ENCODE results near the gene MAMDC2.

The MAMDC2 gene, protein sequence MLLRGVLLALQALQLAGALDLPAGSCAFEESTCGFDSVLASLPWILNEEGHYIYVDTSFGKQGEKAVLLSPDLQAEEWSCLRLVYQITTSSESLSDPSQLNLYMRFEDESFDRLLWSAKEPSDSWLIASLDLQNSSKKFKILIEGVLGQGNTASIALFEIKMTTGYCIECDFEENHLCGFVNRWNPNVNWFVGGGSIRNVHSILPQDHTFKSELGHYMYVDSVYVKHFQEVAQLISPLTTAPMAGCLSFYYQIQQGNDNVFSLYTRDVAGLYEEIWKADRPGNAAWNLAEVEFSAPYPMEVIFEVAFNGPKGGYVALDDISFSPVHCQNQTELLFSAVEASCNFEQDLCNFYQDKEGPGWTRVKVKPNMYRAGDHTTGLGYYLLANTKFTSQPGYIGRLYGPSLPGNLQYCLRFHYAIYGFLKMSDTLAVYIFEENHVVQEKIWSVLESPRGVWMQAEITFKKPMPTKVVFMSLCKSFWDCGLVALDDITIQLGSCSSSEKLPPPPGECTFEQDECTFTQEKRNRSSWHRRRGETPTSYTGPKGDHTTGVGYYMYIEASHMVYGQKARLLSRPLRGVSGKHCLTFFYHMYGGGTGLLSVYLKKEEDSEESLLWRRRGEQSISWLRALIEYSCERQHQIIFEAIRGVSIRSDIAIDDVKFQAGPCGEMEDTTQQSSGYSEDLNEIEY

DNA sequence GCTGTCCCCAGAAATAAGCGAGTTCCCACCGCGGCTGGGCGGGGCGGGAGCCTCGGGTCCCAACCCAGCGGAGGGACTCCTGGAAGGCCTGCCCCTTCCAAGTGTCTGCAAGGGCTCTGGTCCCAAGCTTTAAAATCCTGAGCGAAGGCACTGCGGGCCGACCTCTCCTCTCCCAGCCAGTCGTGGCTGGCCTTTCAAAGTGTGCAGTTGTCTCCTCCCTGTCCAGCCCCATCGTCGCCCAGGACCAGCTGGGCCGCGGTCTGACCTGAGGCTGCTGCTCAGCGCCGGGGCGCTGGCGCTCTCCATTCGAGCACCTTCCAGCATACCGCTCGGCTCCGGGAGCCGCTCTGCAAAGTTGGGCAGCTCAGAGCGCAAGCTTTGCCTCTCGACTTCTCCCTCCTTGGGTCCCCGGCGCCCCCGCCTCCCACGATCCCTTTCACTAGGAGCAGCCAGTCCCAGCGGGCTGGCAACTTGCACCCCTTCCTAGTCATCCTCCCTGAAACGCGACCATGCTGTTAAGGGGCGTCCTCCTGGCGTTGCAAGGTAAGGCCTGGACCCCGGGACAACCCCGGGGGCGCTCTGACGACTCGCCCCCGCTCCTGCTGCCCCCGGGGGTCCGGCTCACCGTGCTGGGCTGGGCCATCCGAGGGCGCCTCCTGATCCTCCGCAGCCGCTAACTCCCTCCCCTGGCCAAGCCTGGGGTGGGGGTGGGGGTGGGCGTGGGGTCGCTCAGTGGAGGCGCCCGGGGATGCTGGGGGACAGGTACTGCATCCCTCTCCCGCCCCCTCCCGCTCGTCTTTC, at the start of gene MAMDC2:
MAMDC2 (plus strand) TSS at position 160 of the 801 bp plus-strand sequence; CDS start at position 510, 350 bp downstream.
- Mint-ChIP-seq H3K4me3 (peak within 1 kb of the TSS; percentile 69 to 74), H3K36me3 (no peaks in the 10 kb centered on the region), H3K9me3 (no peaks in the 10 kb centered on the region), H3K27me3 (peaks cover 54 to 68% of the 10 kb centered on the region in 2 donors), H3K27ac (peak within 1 kb of the TSS; percentile 10), H3K4me1 (peaks cover 10 to 14% of the 10 kb centered on the region in 2 donors)
- no peak for DNase-seq
- ATAC-seq (replicated peaks), result peak; percentile 38 to 44

- no peak for ATAC-seq (replicated peaks)
- peaks cover 7 to 17% of the 10 kb centered on the region in 2 donors for H3K27me3 Mint-ChIP-seq
- no peak for DNase-seq
- no peaks in the 10 kb centered on the region for H3K9me3 Mint-ChIP-seq
- H3K4me1 Mint-ChIP-seq, result no peaks in the 10 kb centered on the region
- no peaks in the 10 kb centered on the region for H3K36me3 Mint-ChIP-seq
- H3K4me3 Mint-ChIP-seq, result no peak overlapping the region
- no peak overlapping the region for H3K27ac Mint-ChIP-seq
Observed at GRCh38 chr9:69995846-69996245, 47.8 kb upstream of the MAMDC2 start.

GRCh38 chr9:69996967-69997366, 46.7 kb upstream of the MAMDC2 start:
- Mint-ChIP-seq H3K4me3 (no peak overlapping the region), H3K27ac (no peak overlapping the region), H3K4me1 (no peaks in the 10 kb centered on the region), H3K9me3 (no peaks in the 10 kb centered on the region), H3K27me3 (peaks cover 7 to 10% of the 10 kb centered on the region in 2 donors), H3K36me3 (no peaks in the 10 kb centered on the region)
- DNase-seq, result no peak
- no peak for ATAC-seq (replicated peaks)

- Mint-ChIP-seq H3K9me3 (no peaks in the 10 kb centered on the region), H3K4me1 (no peaks in the 10 kb centered on the region), H3K4me3 (no peak overlapping the region), H3K27me3 (peaks cover 7 to 10% of the 10 kb centered on the region in 2 donors), H3K27ac (no peak overlapping the region), H3K36me3 (no peaks in the 10 kb centered on the region)
- no peak for DNase-seq
- ATAC-seq (replicated peaks), result no peak
Observed at GRCh38 chr9:69997524-69997923, 46.1 kb upstream of the MAMDC2 start.

- H3K27ac Mint-ChIP-seq, result no peak overlapping the region
- no peak for DNase-seq
- peaks cover 0 to 6% of the 10 kb centered on the region in 2 donors for H3K27me3 Mint-ChIP-seq
- H3K4me1 Mint-ChIP-seq, result no peaks in the 10 kb centered on the region
- H3K4me3 Mint-ChIP-seq, result no peak overlapping the region
- no peaks in the 10 kb centered on the region for H3K36me3 Mint-ChIP-seq
- no peak for ATAC-seq (replicated peaks)
- H3K9me3 Mint-ChIP-seq, result no peaks in the 10 kb centered on the region
Observed at GRCh38 chr9:69999315-69999714, 44.3 kb upstream of the MAMDC2 start.

GRCh38 chr9:70000469-70000868, 43.2 kb upstream of the MAMDC2 start:
- Mint-ChIP-seq H3K36me3 (no peaks in the 10 kb centered on the region), H3K27ac (no peak overlapping the region), H3K4me1 (no peaks in the 10 kb centered on the region), H3K9me3 (no peaks in the 10 kb centered on the region), H3K4me3 (no peak overlapping the region), H3K27me3 (peaks cover 0 to 8% of the 10 kb centered on the region in 2 donors)
- ATAC-seq (replicated peaks) (no peak), DNase-seq (no peak)

DNA sequence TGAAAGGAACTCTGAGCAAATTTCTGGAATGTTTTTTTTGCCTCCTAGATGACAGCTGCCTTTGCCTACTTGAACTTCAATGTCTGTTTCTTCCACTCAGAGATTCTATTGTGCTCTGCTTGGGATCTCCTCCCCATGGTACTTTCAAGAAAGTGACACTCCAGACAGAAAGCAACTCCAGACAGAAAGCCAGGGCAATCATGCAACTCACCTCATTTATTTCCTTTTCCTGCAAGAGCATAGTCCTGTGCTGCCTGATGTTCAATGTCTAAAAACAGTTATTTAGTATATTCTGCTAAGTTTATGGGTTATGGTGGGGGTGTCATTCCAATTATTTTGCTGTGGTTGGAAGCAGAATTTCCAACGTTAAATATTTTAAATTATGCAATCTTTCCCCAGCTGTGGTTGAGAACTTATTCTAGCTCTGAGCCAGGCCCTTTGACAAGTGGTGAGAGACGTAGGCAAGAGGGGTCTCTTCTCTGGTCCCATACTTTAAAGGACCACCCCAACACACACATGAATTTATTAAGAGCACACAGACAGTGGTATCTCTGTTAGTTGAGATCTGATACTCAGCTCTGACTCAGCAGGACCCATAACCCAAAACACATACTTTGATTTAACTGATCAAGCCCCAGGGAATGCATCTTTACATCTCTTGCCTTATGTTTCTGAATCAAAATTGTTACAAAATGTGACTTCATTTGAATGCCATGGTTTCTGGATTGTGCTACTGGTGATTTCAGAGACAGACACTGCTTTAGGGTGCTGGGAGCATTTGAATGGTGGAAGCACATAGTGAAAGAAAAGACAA, 39.5 kb upstream of the MAMDC2 start:
- Mint-ChIP-seq H3K27ac (no peak overlapping the region), H3K27me3 (peaks cover 10 to 14% of the 10 kb centered on the region in 2 donors), H3K36me3 (no peaks in the 10 kb centered on the region), H3K9me3 (no peaks in the 10 kb centered on the region), H3K4me3 (no peak overlapping the region), H3K4me1 (no peaks in the 10 kb centered on the region)
- no peak for DNase-seq
- no peak for ATAC-seq (replicated peaks)

DNA sequence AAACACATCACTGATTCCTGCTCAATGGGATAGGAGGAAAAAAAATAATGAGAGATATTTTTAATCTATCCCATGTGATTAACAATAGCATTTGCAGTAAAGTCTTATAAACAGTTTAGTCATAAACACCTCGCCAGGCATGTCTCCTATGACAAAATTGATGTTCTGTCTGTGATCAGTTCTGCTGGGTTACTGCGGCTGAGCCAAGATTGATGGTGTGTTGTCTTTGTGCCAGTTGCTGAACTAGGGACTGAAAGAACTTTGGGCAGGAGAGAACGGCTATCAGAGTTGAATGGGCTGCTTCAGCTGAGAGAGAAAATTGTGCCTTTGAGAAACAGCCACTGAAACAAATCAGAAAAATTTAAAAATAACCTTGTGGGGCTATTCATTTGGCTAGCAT, 37.3 kb upstream of the MAMDC2 start:
- Mint-ChIP-seq H3K27me3 (peaks cover 10 to 14% of the 10 kb centered on the region in 2 donors), H3K27ac (no peak overlapping the region), H3K9me3 (no peaks in the 10 kb centered on the region), H3K4me3 (no peak overlapping the region), H3K4me1 (no peaks in the 10 kb centered on the region), H3K36me3 (no peaks in the 10 kb centered on the region)
- ATAC-seq (replicated peaks), result no peak
- no peak for DNase-seq

GRCh38 chr9:70007831-70008230, 35.8 kb upstream of the MAMDC2 start:
- ATAC-seq (replicated peaks) (no peak), DNase-seq (no peak)
- no peaks in the 10 kb centered on the region for H3K9me3 Mint-ChIP-seq
- H3K4me3 Mint-ChIP-seq, result no peak overlapping the region
- no peaks in the 10 kb centered on the region for H3K4me1 Mint-ChIP-seq
- H3K27ac Mint-ChIP-seq, result no peak overlapping the region
- peaks cover 10 to 14% of the 10 kb centered on the region in 2 donors for H3K27me3 Mint-ChIP-seq
- H3K36me3 Mint-ChIP-seq, result no peaks in the 10 kb centered on the region

GRCh38 chr9:70010015-70010414, 33.6 kb upstream of the MAMDC2 start:
- Mint-ChIP-seq H3K9me3 (no peaks in the 10 kb centered on the region), H3K4me3 (no peak overlapping the region), H3K27ac (no peak overlapping the region), H3K27me3 (peaks cover 10 to 13% of the 10 kb centered on the region in 2 donors), H3K36me3 (no peaks in the 10 kb centered on the region), H3K4me1 (no peaks in the 10 kb centered on the region)
- DNase-seq (no peak), ATAC-seq (replicated peaks) (no peak)

- H3K4me3 Mint-ChIP-seq, result no peak overlapping the region
- no peaks in the 10 kb centered on the region for H3K9me3 Mint-ChIP-seq
- no peaks in the 10 kb centered on the region for H3K4me1 Mint-ChIP-seq
- no peak for DNase-seq
- no peak for ATAC-seq (replicated peaks)
- H3K27ac Mint-ChIP-seq, result no peak overlapping the region
- H3K36me3 Mint-ChIP-seq, result no peaks in the 10 kb centered on the region
- H3K27me3 Mint-ChIP-seq, result peaks cover under 1 to 7% of the 10 kb centered on the region in 2 donors
Observed at GRCh38 chr9:70011366-70011765, 32.3 kb upstream of the MAMDC2 start.

DNA sequence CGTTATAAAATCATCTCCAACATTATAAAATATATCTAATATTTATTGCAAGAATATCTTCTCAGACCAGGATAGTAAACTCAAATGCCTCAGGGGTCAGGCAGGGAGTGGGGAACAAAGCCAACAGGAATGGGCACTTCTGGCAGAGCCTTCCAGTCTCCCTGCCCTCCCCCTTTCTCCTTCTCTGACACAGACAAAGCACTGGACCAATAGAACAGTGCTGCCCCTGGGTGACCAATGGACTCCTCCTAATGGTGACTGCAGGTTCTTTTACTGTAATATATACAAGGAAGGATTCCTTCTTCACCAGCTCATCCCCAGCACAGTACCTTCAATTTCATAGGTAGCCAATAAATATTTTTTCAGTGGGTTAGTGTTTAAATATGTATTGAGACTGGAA, 31.1 kb upstream of the MAMDC2 start:
- no peak overlapping the region for H3K4me3 Mint-ChIP-seq
- H3K9me3 Mint-ChIP-seq, result no peaks in the 10 kb centered on the region
- ATAC-seq (replicated peaks) (no peak), DNase-seq (no peak)
- H3K27me3 Mint-ChIP-seq, result peaks cover 0 to 4% of the 10 kb centered on the region in 2 donors
- no peaks in the 10 kb centered on the region for H3K4me1 Mint-ChIP-seq
- no peak overlapping the region for H3K27ac Mint-ChIP-seq
- no peaks in the 10 kb centered on the region for H3K36me3 Mint-ChIP-seq

DNA sequence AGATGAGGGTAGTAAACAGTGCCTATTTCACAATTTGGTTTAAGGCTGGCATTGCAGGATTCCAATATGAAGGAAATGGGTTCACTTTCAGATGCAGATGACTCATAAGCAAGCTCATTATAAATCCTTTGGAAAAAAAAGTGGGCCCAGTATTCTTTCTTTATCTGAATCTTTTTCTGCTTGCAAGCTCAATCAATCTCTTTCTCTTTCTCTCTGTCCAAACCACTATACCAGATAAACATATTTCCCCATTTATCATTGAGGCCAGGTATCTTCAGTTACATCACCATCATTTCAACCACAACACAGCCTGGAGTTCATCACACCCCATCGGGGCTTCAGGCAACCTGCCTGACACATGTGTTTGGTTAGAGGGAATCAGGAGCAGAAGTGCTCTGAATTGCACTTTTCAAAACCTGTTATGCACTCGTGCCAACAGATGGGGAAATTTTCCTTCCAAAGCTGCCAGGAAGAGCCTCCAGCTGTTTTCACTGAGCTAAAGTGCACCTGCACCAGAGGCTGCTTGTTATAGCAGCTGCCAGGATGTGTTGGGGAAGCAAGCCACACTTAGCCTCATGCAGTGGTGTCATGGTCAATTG, 30.0 kb upstream of the MAMDC2 start:
- Mint-ChIP-seq H3K36me3 (no peaks in the 10 kb centered on the region), H3K27me3 (peaks cover 0 to 4% of the 10 kb centered on the region in 2 donors), H3K4me3 (no peak overlapping the region), H3K27ac (no peak overlapping the region), H3K9me3 (no peaks in the 10 kb centered on the region), H3K4me1 (no peaks in the 10 kb centered on the region)
- no peak for ATAC-seq (replicated peaks)
- no peak for DNase-seq

Data from stimulated activated naive B cell treated with anti-CD40 and anti-IgM and Interleukin-4, amounts not matched to agents 10 μg/mL and 1 μg/mL and 100 μg/mL, for 72 hours (primary cell).